ENCODE data around the gene FNDC5.

FNDC5 gene

GRCh38 chr1:32891630-32892029 is 20.9 kb upstream of the FNDC5 start:
- TF ChIP-seq, protein P1, sequence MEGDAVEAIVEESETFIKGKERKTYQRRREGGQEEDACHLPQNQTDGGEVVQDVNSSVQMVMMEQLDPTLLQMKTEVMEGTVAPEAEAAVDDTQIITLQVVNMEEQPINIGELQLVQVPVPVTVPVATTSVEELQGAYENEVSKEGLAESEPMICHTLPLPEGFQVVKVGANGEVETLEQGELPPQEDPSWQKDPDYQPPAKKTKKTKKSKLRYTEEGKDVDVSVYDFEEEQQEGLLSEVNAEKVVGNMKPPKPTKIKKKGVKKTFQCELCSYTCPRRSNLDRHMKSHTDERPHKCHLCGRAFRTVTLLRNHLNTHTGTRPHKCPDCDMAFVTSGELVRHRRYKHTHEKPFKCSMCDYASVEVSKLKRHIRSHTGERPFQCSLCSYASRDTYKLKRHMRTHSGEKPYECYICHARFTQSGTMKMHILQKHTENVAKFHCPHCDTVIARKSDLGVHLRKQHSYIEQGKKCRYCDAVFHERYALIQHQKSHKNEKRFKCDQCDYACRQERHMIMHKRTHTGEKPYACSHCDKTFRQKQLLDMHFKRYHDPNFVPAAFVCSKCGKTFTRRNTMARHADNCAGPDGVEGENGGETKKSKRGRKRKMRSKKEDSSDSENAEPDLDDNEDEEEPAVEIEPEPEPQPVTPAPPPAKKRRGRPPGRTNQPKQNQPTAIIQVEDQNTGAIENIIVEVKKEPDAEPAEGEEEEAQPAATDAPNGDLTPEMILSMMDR (conservative IDR thresholded peaks at IDR 0.05; ENCODE audit: low read depth, low read length) = no peak
- no peak overlapping the region for H3K4me3 ChIP-seq (ENCODE audit: low read length)
- DNase-seq (ENCODE audit: low read depth) = no peak

- H3K4me3 ChIP-seq (ENCODE audit: low read length) = no peak overlapping the region
- TF ChIP-seq, protein P1 (conservative IDR thresholded peaks at IDR 0.05; ENCODE audit: low read depth, low read length) = no peak
- no peak for DNase-seq (ENCODE audit: low read depth)
These were observed 20.5 kb upstream of the FNDC5 start for GRCh38 chr1:32891241-32891570.

GRCh38 chr1:32890516-32891240 is 20.0 kb upstream of the FNDC5 start:
- no peak for DNase-seq (ENCODE audit: low read depth)
- H3K4me3 ChIP-seq (ENCODE audit: low read length) = no peak overlapping the region
- TF ChIP-seq, protein P1 (conservative IDR thresholded peaks at IDR 0.05; ENCODE audit: low read depth, low read length) = no peak

- H3K4me3 ChIP-seq (ENCODE audit: low read length) = no peak overlapping the region
- TF ChIP-seq, protein P1 (conservative IDR thresholded peaks at IDR 0.05; ENCODE audit: low read depth, low read length) = no peak
- DNase-seq (ENCODE audit: low read depth) = no peak
These were observed 19.1 kb upstream of the FNDC5 start for GRCh38 chr1:32889731-32890278.

DNA sequence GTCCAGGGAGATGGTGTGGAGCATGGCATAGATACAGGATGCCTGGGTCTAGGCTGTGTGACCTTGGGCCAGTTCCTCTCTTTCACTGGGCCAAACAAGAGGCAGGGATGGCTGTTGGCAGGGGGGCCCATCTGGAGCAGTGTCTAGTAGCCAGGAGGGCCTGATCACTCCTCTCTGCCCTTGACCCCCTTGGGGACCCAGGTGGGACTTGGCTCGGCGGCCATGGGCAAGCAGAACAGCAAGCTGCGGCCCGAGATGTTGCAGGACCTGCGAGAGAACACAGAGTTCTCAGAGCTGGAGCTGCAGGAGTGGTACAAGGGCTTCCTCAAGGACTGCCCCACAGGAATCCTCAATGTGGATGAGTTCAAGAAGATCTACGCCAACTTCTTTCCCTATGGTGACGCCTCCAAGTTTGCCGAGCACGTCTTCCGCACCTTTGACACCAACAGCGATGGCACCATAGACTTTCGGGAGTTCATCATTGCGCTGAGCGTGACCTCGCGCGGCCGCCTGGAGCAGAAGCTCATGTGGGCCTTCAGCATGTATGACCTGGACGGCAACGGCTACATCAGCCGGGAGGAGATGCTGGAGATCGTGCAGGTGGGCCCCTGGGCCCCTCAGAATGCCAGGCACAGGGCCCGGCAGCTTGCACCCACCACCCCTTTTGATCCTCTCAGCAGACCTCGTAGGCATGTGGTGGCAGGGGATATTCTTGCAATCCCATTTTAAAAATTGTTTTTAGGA is 18.1 kb upstream of the FNDC5 start:
- TF ChIP-seq, protein P1 (conservative IDR thresholded peaks at IDR 0.05; ENCODE audit: low read depth, low read length) = no peak
- no peak for DNase-seq (ENCODE audit: low read depth)
- H3K4me3 ChIP-seq (ENCODE audit: low read length) = no peak overlapping the region

DNA sequence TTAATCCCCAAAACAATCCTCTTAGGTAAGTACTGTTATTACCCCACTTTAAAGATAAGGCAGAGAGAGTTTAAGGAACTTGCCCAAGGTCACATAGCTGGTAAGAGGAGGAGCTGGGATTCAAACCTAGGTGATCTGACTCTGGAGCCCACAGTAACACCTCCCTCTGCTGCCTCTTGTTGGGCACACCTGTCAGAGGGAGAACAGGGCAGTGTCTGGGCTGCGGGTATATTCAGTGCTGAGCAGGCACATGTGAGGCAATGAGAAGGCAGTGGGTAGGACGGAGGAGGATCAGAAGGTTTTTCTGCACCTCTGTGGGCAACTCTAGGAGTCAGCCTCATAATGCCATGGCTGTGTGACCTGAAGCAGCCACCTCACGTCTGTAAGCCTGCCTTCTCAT is 17.4 kb upstream of the FNDC5 start:
- no peak for DNase-seq (ENCODE audit: low read depth)
- TF ChIP-seq, protein P1 (conservative IDR thresholded peaks at IDR 0.05; ENCODE audit: low read depth, low read length) = no peak
- H3K4me3 ChIP-seq (ENCODE audit: low read length) = no peak overlapping the region

All from retinal pigment epithelial cell (primary cell).